Esophagus (tissue), 2 donors: ENCODE data around the gene DLGAP1. TPM values are rescaled to one million over a fixed set of nuclear protein-coding genes. Genes with fewer than 3 reads are reported as not detected.

Source experiments
- H3K27ac ChIP-seq, 2 donors: one replicate each; pipeline ENCODE4 v1.5.1; 2013; ENCODE audit warnings: low read depth in 2 of 2, mild to moderate bottlenecking in 2 of 2, inconsistent platforms in 1 of 2, low read length in 1 of 2, moderate library complexity in 1 of 2
- H3K27me3 ChIP-seq, 2 donors: one replicate each; pipeline ENCODE4 v1.6.1; 2013; ENCODE audit warnings: low read length in 2 of 2, control low read depth in 1 of 2, mild to moderate bottlenecking in 1 of 2; ENCODE audit not compliant: insufficient read depth in 2 of 2, control insufficient read depth in 1 of 2
- H3K36me3 ChIP-seq, 2 donors: one replicate each; pipeline ENCODE4 v1.6.1; 2013; ENCODE audit warnings: low read length in 1 of 2; ENCODE audit not compliant: control insufficient read depth in 2 of 2, insufficient read depth in 2 of 2
- H3K4me1 ChIP-seq, 2 donors: one replicate each; pipeline ENCODE4 v1.6.1; 2013; ENCODE audit warnings: low read length in 1 of 2; ENCODE audit not compliant: control insufficient read depth in 2 of 2, insufficient read depth in 2 of 2
- H3K4me3 ChIP-seq, 2 donors: one replicate each; pipeline ENCODE4 v1.5.1; 2013; ENCODE audit warnings: low read length in 2 of 2, mild to moderate bottlenecking in 2 of 2, low read depth in 1 of 2, moderate library complexity in 1 of 2
- H3K9me3 ChIP-seq, 2 donors: one replicate each; pipeline ENCODE4 v1.6.1; 2013; ENCODE audit warnings: mild to moderate bottlenecking in 2 of 2, low read depth in 1 of 2, low read length in 1 of 2, moderate library complexity in 1 of 2; ENCODE audit not compliant: control insufficient read depth in 2 of 2, insufficient read depth in 1 of 2
- WGBS, 2 donors: extraction: QIAGEN DNeasy Blood & Tissue Kit; methylation state at CpG; one replicate each; pipeline ENCODE4 v1.1.7; 2013; 5-methylcytosine and 5-hydroxymethylcytosine counted together
- polyA plus RNA-seq, 2 donors: library from polyadenylated mRNA; stranded (reverse); fragments of 200-250 nt; gene quantifications; one replicate each; pipeline ENCODE4 v1.2.3, GENCODE V29; 2013
- donor health status: healthy with polysubstance abuse.
- donor health status: Bipolar disorder and iron deficiency.

The DLGAP1 gene
- polyA plus RNA-seq, 2 donors: 0.47 to 0.59 TPM

DNA sequence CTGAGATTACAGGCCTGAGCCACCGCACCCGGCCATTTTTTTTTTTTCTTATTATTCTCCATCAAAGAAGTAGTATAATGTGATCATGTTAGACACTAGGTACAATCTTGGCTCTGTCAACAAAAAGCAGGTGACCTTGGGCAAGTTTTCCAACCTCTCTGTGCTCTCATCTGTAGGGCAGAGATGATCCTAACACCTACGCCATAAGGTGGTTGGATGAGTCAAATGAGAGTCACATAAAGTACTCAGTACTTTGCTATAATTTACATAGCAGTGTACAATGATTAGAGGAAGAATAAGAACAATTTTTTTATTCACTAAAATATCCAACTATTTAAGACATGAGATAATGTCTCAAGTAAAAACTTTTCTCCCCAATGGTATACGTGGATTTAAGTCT lies 876.5 kb downstream of the DLGAP1 start:
- no peaks in the 10 kb centered on the region for H3K27me3 ChIP-seq
- WGBS, 2 donors: 89 to 90% methylated on average over 4 of the region's 4 CpGs

DNA sequence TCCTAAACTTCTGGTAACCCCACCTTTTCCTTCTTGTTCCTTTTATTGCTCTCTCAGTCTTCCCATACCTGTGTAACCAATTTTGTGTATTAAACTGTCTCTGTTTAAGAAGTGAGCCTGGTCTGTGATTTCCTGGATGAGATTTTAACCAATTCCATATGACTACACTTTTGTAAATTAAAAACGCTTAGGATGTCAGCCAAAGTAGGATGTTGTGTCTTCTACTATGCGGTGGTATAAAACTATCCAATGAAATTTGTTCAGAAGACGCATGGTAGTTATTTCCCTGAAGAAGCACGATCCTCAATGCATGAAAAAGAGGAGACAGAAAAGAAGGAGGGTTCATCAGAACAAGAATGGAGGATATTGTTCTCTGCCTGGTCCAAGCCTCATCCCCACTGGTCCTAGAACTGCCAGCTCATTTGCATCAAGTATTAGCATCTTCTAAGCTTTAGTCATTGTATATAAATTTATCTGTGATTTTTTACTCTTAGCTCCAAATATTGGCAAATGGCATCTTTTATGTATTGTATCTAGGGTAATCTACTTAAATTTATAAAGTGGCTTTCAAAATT lies 877.7 kb downstream of the DLGAP1 start:
- Histone ChIP-seq H3K4me1 (no peaks in the 10 kb centered on the region), H3K27ac (no peak overlapping the region), H3K4me3 (no peak overlapping the region), H3K9me3 (no peaks in the 10 kb centered on the region), H3K27me3 (no peaks in the 10 kb centered on the region), H3K36me3 (no peaks in the 10 kb centered on the region)
- WGBS, 2 donors: 94 to 95% methylated on average over 4 of the region's 4 CpGs

More for the DNA sequence above, 876.5 kb downstream of the DLGAP1 start:
- H3K36me3 ChIP-seq: no peaks in the 10 kb centered on the region
- H3K4me3 ChIP-seq: no peak overlapping the region
- no peaks in the 10 kb centered on the region for H3K9me3 ChIP-seq
- H3K4me1 ChIP-seq: no peaks in the 10 kb centered on the region
- no peak overlapping the region for H3K27ac ChIP-seq

DNA sequence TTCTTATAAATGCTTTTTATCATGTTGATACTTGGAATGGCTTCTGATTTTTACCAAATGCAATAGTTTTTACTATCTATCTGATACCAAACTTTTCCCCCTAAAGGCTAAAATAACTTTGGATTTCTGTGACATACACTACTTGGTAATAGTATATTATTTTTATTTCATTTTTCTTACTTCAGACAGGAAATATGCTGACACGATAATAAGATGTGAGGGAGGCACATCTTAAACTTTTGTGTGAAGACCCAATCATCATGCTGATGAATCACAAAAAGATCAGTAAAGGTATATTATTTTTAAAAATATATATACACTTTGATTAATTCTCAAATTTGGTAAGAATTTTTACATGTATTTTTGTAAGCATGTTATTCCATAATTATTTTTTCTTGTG lies 882.3 kb downstream of the DLGAP1 start:
- no peaks in the 10 kb centered on the region for H3K9me3 ChIP-seq
- no peaks in the 10 kb centered on the region for H3K27me3 ChIP-seq
- WGBS, 2 donors: 81 to 94% methylated on average over 1 of the region's 1 CpG
- no peaks in the 10 kb centered on the region for H3K36me3 ChIP-seq
- no peak overlapping the region for H3K4me3 ChIP-seq
- no peaks in the 10 kb centered on the region for H3K4me1 ChIP-seq
- no peak overlapping the region for H3K27ac ChIP-seq

DNA sequence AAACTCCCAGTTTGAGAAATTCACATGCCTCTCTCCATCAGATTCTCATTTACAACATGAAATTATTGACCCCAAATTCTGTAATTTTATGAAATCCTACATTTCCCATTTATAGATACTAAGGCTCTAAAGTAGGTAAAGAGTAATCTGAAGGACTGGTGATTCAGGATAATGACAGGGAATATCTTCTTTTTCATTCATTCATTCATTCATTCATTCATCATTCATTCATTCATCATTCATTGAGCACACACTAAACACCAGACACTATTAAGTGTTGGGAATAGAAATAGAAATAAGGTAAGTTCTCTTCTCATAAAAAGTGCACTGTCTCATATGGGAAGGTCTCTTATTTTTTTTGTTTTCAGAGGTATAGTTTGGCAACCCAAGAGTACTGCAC lies 888.3 kb downstream of the DLGAP1 start:
- no peak overlapping the region for H3K4me3 ChIP-seq
- H3K27me3 ChIP-seq: no peaks in the 10 kb centered on the region
- H3K4me1 ChIP-seq: no peaks in the 10 kb centered on the region
- no peaks in the 10 kb centered on the region for H3K36me3 ChIP-seq
- no peaks in the 10 kb centered on the region for H3K9me3 ChIP-seq
- H3K27ac ChIP-seq: no peak overlapping the region

DNA sequence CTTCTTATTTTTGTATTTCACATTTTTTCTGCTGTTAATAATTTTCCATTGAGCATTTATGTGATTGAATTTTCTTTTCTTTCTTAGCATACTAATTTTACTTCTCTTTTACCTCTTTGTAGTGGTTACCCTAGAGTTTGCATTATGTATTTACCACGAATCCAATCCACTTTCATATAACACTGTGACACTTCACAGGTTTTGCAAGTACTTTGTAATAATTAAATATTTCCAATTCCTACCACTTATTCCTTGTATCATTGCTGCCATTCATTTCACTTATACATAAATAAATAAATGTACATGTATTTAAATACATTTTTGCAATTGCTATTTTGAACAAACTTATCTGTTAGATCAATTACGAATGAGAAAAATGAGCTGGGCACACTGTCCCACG lies 894.4 kb downstream of the DLGAP1 start:
- Histone ChIP-seq H3K27ac (no peak overlapping the region), H3K4me3 (no peak overlapping the region), H3K36me3 (no peaks in the 10 kb centered on the region), H3K9me3 (no peaks in the 10 kb centered on the region), H3K27me3 (no peaks in the 10 kb centered on the region), H3K4me1 (no peaks in the 10 kb centered on the region)
- 70 to 90% methylated on average over 3 of the region's 3 CpGs for WGBS, 2 donors

DNA sequence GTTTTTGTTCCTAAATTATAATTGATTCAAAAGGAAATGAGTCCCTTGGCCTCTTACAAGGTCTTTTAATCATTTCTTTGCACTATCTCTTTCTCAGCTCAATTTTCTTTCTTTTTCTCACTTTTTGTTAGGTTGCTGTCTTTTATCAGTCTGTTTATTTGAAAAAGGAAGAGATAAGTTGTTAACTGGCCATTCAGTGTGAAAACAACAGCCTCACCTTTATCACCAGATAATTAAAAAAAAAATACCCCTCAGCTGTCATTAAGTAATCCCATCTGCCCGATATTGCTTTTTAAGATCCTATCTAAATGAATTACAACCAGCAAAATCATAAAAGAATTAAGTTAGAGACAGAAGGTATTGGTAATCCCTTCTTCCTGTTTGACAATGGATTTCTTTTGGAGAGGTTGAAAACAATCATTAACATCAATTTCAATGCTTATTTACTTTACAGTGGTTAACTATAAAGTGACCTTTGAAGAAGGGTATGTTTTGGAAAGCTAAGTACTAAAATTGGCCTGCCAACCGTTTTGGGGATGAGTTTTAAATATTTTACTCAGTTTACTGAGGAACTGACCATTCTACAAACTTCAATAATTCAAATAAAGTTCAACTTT lies 900.2 kb downstream of the DLGAP1 start:
- H3K4me3 ChIP-seq: no peak overlapping the region
- no peaks in the 10 kb centered on the region for H3K9me3 ChIP-seq
- H3K27me3 ChIP-seq: no peaks in the 10 kb centered on the region
- H3K36me3 ChIP-seq: no peaks in the 10 kb centered on the region
- no peak overlapping the region for H3K27ac ChIP-seq
- 46 to 60% methylated on average over 2 of the region's 2 CpGs for WGBS, 2 donors
- H3K4me1 ChIP-seq: no peaks in the 10 kb centered on the region

DNA sequence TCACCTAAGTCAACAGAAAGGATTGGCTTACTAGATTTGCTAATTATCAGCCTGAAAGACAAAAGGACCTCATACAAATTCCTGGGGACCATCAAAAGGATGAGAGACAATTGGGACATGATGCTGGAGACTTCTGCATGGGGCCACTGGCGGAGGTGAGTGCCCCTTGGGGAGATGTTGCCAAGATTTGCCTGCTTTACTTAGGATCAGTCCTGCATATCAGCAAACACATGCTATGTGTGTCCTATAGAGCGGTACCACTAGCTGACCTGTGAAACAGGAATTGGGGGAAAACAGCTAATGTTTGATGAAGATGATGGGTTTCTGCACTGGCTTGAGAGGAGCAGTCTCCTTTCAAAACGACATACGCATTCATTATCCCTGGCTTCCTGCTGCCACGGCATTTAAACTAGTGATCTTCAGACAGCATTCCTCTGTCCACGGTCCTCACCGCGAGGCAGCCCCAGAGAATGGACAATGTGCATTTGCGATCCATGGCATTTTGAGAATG lies 901.0 kb downstream of the DLGAP1 start:
- H3K36me3 ChIP-seq: no peaks in the 10 kb centered on the region
- H3K9me3 ChIP-seq: no peaks in the 10 kb centered on the region
- WGBS, 2 donors: 76 to 78% methylated on average over 9 of the region's 9 CpGs
- H3K27me3 ChIP-seq: no peaks in the 10 kb centered on the region
- no peaks in the 10 kb centered on the region for H3K4me1 ChIP-seq
- H3K27ac ChIP-seq: no peak overlapping the region
- no peak overlapping the region for H3K4me3 ChIP-seq

DNA sequence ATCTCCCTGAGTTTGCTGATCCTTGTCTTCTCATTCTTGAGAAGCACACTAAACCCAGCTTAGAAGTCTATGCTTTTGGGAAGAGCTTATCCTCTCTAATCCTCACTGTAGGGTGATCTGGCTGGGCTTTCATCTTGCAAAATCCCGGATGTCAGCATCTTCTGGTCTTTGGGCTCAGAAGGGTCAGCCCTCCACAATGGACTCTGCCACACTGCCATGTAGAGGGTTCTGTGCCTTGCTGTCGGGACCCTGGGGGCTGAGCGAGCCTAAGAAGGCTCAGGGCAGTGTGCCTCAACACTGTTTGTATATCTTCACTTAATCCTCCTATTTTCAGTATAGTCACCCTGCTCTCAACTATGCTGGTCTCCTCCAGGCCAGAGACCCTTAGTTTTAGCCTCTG lies 902.8 kb downstream of the DLGAP1 start:
- H3K27me3 ChIP-seq: no peaks in the 10 kb centered on the region
- no peaks in the 10 kb centered on the region for H3K36me3 ChIP-seq
- 81 to 83% methylated on average over 3 of the region's 3 CpGs for WGBS, 2 donors

DNA sequence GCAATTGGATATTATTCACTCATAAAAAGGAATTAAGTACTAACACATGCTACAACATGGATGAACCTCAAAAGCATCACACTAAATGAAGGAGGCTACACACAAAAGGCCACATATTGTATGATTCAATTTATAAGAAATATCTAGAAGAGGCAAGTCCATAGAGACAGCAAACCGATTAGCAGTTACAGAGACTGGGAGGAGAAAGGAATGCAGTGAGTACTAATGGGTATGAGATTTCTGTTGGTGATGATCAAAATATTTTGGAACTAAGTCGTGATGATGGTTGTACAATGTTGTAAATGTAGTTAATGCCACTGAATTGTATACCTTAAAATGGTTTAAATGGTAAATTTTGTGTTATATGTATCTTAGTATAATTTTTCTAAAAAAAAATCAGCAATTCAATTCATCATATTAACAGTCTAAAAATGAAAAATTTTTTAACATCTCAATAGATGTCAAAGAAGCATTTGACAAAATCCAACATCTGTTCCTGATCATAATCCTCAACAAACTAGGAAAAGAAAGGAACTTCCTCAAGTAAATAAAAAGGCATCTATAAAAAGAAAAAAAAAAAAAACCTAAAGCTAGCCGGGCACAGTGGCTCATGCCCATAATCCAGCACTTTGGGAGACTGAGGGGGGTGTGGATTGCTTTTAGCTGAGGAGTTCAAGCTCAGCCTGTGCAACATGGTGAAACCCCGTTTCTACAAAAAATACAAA lies 907.1 kb downstream of the DLGAP1 start:
- H3K36me3 ChIP-seq: no peaks in the 10 kb centered on the region
- H3K27me3 ChIP-seq: no peaks in the 10 kb centered on the region
- 70 to 71% methylated on average over 4 of the region's 4 CpGs for WGBS, 2 donors
- no peaks in the 10 kb centered on the region for H3K9me3 ChIP-seq
- H3K27ac ChIP-seq: no peak overlapping the region
- H3K4me1 ChIP-seq: no peaks in the 10 kb centered on the region
- no peak overlapping the region for H3K4me3 ChIP-seq

More for the DNA sequence above, 902.8 kb downstream of the DLGAP1 start:
- Histone ChIP-seq H3K27ac (no peak overlapping the region), H3K4me1 (no peaks in the 10 kb centered on the region), H3K4me3 (no peak overlapping the region), H3K9me3 (no peaks in the 10 kb centered on the region)
